Esophagus (tissue), 2 donors: ENCODE data around the gene SLC8B1. TPM values are rescaled to one million over a fixed set of nuclear protein-coding genes. Genes with fewer than 3 reads are reported as not detected.

Experiments used
- H3K27ac ChIP-seq, 2 donors: one replicate each; pipeline ENCODE4 v1.5.1; 2013; ENCODE audit warnings: low read depth in 2 of 2, mild to moderate bottlenecking in 2 of 2, inconsistent platforms in 1 of 2, low read length in 1 of 2, moderate library complexity in 1 of 2
- H3K27me3 ChIP-seq, 2 donors: one replicate each; pipeline ENCODE4 v1.6.1; 2013; ENCODE audit warnings: low read length in 2 of 2, control low read depth in 1 of 2, mild to moderate bottlenecking in 1 of 2; ENCODE audit not compliant: insufficient read depth in 2 of 2, control insufficient read depth in 1 of 2
- H3K36me3 ChIP-seq, 2 donors: one replicate each; pipeline ENCODE4 v1.6.1; 2013; ENCODE audit warnings: low read length in 1 of 2; ENCODE audit not compliant: control insufficient read depth in 2 of 2, insufficient read depth in 2 of 2
- H3K4me1 ChIP-seq, 2 donors: one replicate each; pipeline ENCODE4 v1.6.1; 2013; ENCODE audit warnings: low read length in 1 of 2; ENCODE audit not compliant: control insufficient read depth in 2 of 2, insufficient read depth in 2 of 2
- H3K4me3 ChIP-seq, 2 donors: one replicate each; pipeline ENCODE4 v1.5.1; 2013; ENCODE audit warnings: low read length in 2 of 2, mild to moderate bottlenecking in 2 of 2, low read depth in 1 of 2, moderate library complexity in 1 of 2
- H3K9me3 ChIP-seq, 2 donors: one replicate each; pipeline ENCODE4 v1.6.1; 2013; ENCODE audit warnings: mild to moderate bottlenecking in 2 of 2, low read depth in 1 of 2, low read length in 1 of 2, moderate library complexity in 1 of 2; ENCODE audit not compliant: control insufficient read depth in 2 of 2, insufficient read depth in 1 of 2
- WGBS, 2 donors: extraction: QIAGEN DNeasy Blood & Tissue Kit; methylation state at CpG; one replicate each; pipeline ENCODE4 v1.1.7; 2013; 5-methylcytosine and 5-hydroxymethylcytosine counted together
- polyA plus RNA-seq, 2 donors: library from polyadenylated mRNA; stranded (reverse); fragments of 200-250 nt; gene quantifications; one replicate each; pipeline ENCODE4 v1.2.3, GENCODE V29; 2013
- donor health status: healthy with polysubstance abuse.
- donor health status: Bipolar disorder and iron deficiency.

SLC8B1 gene
- polyA plus RNA-seq, 2 donors = 17.2 to 19.3 TPM

GRCh38 chr12:113260127-113260526, 74.8 kb downstream of the SLC8B1 start:
- H3K4me3 ChIP-seq = no peak overlapping the region
- peaks cover 0 to 9% of the 10 kb centered on the region in 2 donors for H3K36me3 ChIP-seq
- 64 to 77% methylated on average over 5 of the region's 5 CpGs for WGBS, 2 donors
- no peaks in the 10 kb centered on the region for H3K9me3 ChIP-seq
- H3K27me3 ChIP-seq = no peaks in the 10 kb centered on the region
- H3K27ac ChIP-seq = peak overlapping the region; percentile 25 to 65
- peaks cover 3 to 6% of the 10 kb centered on the region in 2 donors for H3K4me1 ChIP-seq

- Histone ChIP-seq H3K27ac (no peak overlapping the region), H3K36me3 (peaks cover 0 to 11% of the 10 kb centered on the region in 2 donors), H3K9me3 (peaks cover 0 to under 1% of the 10 kb centered on the region in 2 donors)
These were observed 77.3 kb downstream of the SLC8B1 start for GRCh38 chr12:113257564-113257963.

GRCh38 chr12:113254298-113254697, 80.6 kb downstream of the SLC8B1 start:
- Histone ChIP-seq H3K27ac (no peak overlapping the region), H3K4me3 (no peak overlapping the region)

More at GRCh38 chr12:113257564-113257963, 77.3 kb downstream of the SLC8B1 start:
- Histone ChIP-seq H3K4me3 (no peak overlapping the region), H3K27me3 (no peaks in the 10 kb centered on the region), H3K4me1 (peaks cover 3 to 6% of the 10 kb centered on the region in 2 donors)

GRCh38 chr12:113253532-113254285, 81.2 kb downstream of the SLC8B1 start:
- no peak overlapping the region for H3K4me3 ChIP-seq
- H3K27ac ChIP-seq = no peak overlapping the region
- H3K4me1 ChIP-seq = no peaks in the 10 kb centered on the region
- 92 to 93% methylated on average over 5 of the region's 5 CpGs for WGBS, 2 donors
- H3K36me3 ChIP-seq = peaks cover 3 to 23% of the 10 kb centered on the region in 2 donors
- peaks cover 0 to 5% of the 10 kb centered on the region in 2 donors for H3K9me3 ChIP-seq
- no peaks in the 10 kb centered on the region for H3K27me3 ChIP-seq

More at GRCh38 chr12:113254298-113254697, 80.6 kb downstream of the SLC8B1 start:
- 82 to 95% methylated on average over 4 of the region's 4 CpGs for WGBS, 2 donors
- H3K4me1 ChIP-seq = no peaks in the 10 kb centered on the region
- peaks cover 3 to 22% of the 10 kb centered on the region in 2 donors for H3K36me3 ChIP-seq
- peaks cover 0 to 5% of the 10 kb centered on the region in 2 donors for H3K9me3 ChIP-seq
- no peaks in the 10 kb centered on the region for H3K27me3 ChIP-seq

- Histone ChIP-seq H3K36me3 (peaks cover 3 to 23% of the 10 kb centered on the region in 2 donors), H3K4me1 (peaks cover 0 to 2% of the 10 kb centered on the region in 2 donors), H3K4me3 (no peak overlapping the region), H3K9me3 (peaks cover 0 to 5% of the 10 kb centered on the region in 2 donors), H3K27ac (no peak overlapping the region), H3K27me3 (no peaks in the 10 kb centered on the region)
- WGBS, 2 donors = 89 to 94% methylated on average over 10 of the region's 10 CpGs
These were observed 82.4 kb downstream of the SLC8B1 start for GRCh38 chr12:113252494-113252893.

- no peak overlapping the region for H3K27ac ChIP-seq
- peaks cover 0 to 5% of the 10 kb centered on the region in 2 donors for H3K9me3 ChIP-seq
- peaks cover 0 to 11% of the 10 kb centered on the region in 2 donors for H3K4me1 ChIP-seq
- H3K4me3 ChIP-seq = no peak overlapping the region
- H3K36me3 ChIP-seq = peaks cover 3 to 30% of the 10 kb centered on the region in 2 donors
- no peaks in the 10 kb centered on the region for H3K27me3 ChIP-seq
- WGBS, 2 donors = 95% methylated on average over 16 of the region's 16 CpGs
These were observed 83.4 kb downstream of the SLC8B1 start for GRCh38 chr12:113251404-113252070.

GRCh38 chr12:113250045-113250444, 84.9 kb downstream of the SLC8B1 start:
- no peak overlapping the region for H3K4me3 ChIP-seq
- peaks cover 3 to 30% of the 10 kb centered on the region in 2 donors for H3K36me3 ChIP-seq
- H3K27me3 ChIP-seq = no peaks in the 10 kb centered on the region
- 91 to 93% methylated on average over 6 of the region's 6 CpGs for WGBS, 2 donors
- peaks cover 0 to 5% of the 10 kb centered on the region in 2 donors for H3K9me3 ChIP-seq
- no peak overlapping the region for H3K27ac ChIP-seq
- peaks cover 0 to 17% of the 10 kb centered on the region in 2 donors for H3K4me1 ChIP-seq

GRCh38 chr12:113249546-113249945, 85.4 kb downstream of the SLC8B1 start:
- H3K9me3 ChIP-seq = peaks cover 0 to 5% of the 10 kb centered on the region in 2 donors
- no peak overlapping the region for H3K27ac ChIP-seq
- peaks cover 3 to 30% of the 10 kb centered on the region in 2 donors for H3K36me3 ChIP-seq
- H3K4me1 ChIP-seq = peaks cover 3 to 22% of the 10 kb centered on the region in 2 donors
- no peaks in the 10 kb centered on the region for H3K27me3 ChIP-seq
- WGBS, 2 donors = 95 to 96% methylated on average over 12 of the region's 12 CpGs
- H3K4me3 ChIP-seq = no peak overlapping the region

GRCh38 chr12:113248842-113249435, 86.0 kb downstream of the SLC8B1 start:
- Histone ChIP-seq H3K9me3 (peaks cover 0 to 5% of the 10 kb centered on the region in 2 donors), H3K4me1 (peaks cover 8 to 26% of the 10 kb centered on the region in 2 donors), H3K27ac (no peak overlapping the region), H3K27me3 (no peaks in the 10 kb centered on the region), H3K36me3 (peaks cover 3 to 30% of the 10 kb centered on the region in 2 donors), H3K4me3 (no peak overlapping the region)
- WGBS, 2 donors = 87 to 92% methylated on average over 11 of the region's 11 CpGs
